Measurements from ENCODE around the gene TAX1BP3.
A peak's percentile ranks its signal among the peaks of the same experiment; 100 is the strongest.
"Not testable (repeated sequence)": the region's sequence is repeated elsewhere in the genome, so short reads cannot be mapped to it uniquely, and the experiment has no call there.

Gene TAX1BP3

GRCh38 chr17:3668279-3669084 is at the start of gene TAX1BP3, which contains the start of gene EMC6:
TAX1BP3 (minus strand) TSS chr17:3668578; CDS start chr17:3668526, 52 bp downstream.
EMC6 (plus strand) TSS chr17:3668812; CDS start chr17:3669147, 335 bp downstream.
- Histone ChIP-seq H3K4me3 (ENCODE audit: low read length in 2 of 2) (peak within 1 kb of the TSS; percentile 88 to 95), H3K27me3 (ENCODE audit: control insufficient read depth in 2 of 2, insufficient read depth in 2 of 2, low read length in 2 of 2) (no peaks in the 10 kb centered on the region), H3K9ac (ENCODE audit: low read depth in 1 of 2, low read length in 2 of 2) (peak within 1 kb of the TSS; percentile 96 to 98), H3K4me1 (ENCODE audit: control insufficient read depth in 2 of 2, insufficient read depth in 2 of 2, low read length in 2 of 2) (peaks cover 19 to 25% of the 10 kb centered on the region in 2 donors), H3K9me3 (ENCODE audit: control insufficient read depth in 2 of 2, low read length in 2 of 2) (no peaks in the 10 kb centered on the region), H3K27ac (ENCODE audit: low read depth in 2 of 2, low read length in 2 of 2) (peak within 1 kb of the TSS; percentile 99 to 100), H3K36me3 (ENCODE audit: control insufficient read depth in 2 of 2, insufficient read depth in 2 of 2, low read length in 2 of 2) (peaks cover 18 to 21% of the 10 kb centered on the region in 2 donors)

- Histone ChIP-seq H3K4me3 (ENCODE audit: low read length in 2 of 2) (no peak overlapping the region), H3K9ac (ENCODE audit: low read depth in 1 of 2, low read length in 2 of 2) (no peak overlapping the region), H3K36me3 (ENCODE audit: control insufficient read depth in 2 of 2, insufficient read depth in 2 of 2, low read length in 2 of 2) (peaks cover 38 to 39% of the 10 kb centered on the region in 2 donors), H3K27me3 (ENCODE audit: control insufficient read depth in 2 of 2, insufficient read depth in 2 of 2, low read length in 2 of 2) (no peaks in the 10 kb centered on the region), H3K9me3 (ENCODE audit: control insufficient read depth in 2 of 2, low read length in 2 of 2) (no peaks in the 10 kb centered on the region), H3K4me1 (ENCODE audit: control insufficient read depth in 2 of 2, insufficient read depth in 2 of 2, low read length in 2 of 2) (peaks cover 2 to 4% of the 10 kb centered on the region in 2 donors), H3K27ac (ENCODE audit: low read depth in 2 of 2, low read length in 2 of 2) (no peak overlapping the region)
These were observed 46.9 kb upstream of the TAX1BP3 start for GRCh38 chr17:3715296-3715695.

- no peaks in the 10 kb centered on the region for H3K4me1 ChIP-seq (ENCODE audit: control insufficient read depth in 2 of 2, insufficient read depth in 2 of 2, low read length in 2 of 2)
- H3K36me3 ChIP-seq (ENCODE audit: control insufficient read depth in 2 of 2, insufficient read depth in 2 of 2, low read length in 2 of 2), result peaks cover 30 to 33% of the 10 kb centered on the region in 2 donors
- no peak overlapping the region for H3K27ac ChIP-seq (ENCODE audit: low read depth in 2 of 2, low read length in 2 of 2)
- H3K9ac ChIP-seq (ENCODE audit: low read depth in 1 of 2, low read length in 2 of 2), result no peak overlapping the region
- no peaks in the 10 kb centered on the region for H3K27me3 ChIP-seq (ENCODE audit: control insufficient read depth in 2 of 2, insufficient read depth in 2 of 2, low read length in 2 of 2)
- no peaks in the 10 kb centered on the region for H3K9me3 ChIP-seq (ENCODE audit: control insufficient read depth in 2 of 2, low read length in 2 of 2)
- no peak overlapping the region for H3K4me3 ChIP-seq (ENCODE audit: low read length in 2 of 2)
These were observed 44.6 kb upstream of the TAX1BP3 start for GRCh38 chr17:3712811-3713463.

- no peak overlapping the region for H3K4me3 ChIP-seq (ENCODE audit: low read length in 2 of 2)
- peak overlapping the region in 1 of 2 donors; percentile 24 for H3K27ac ChIP-seq (ENCODE audit: low read depth in 2 of 2, low read length in 2 of 2)
- no peaks in the 10 kb centered on the region for H3K4me1 ChIP-seq (ENCODE audit: control insufficient read depth in 2 of 2, insufficient read depth in 2 of 2, low read length in 2 of 2)
- H3K36me3 ChIP-seq (ENCODE audit: control insufficient read depth in 2 of 2, insufficient read depth in 2 of 2, low read length in 2 of 2), result peaks cover 13 to 15% of the 10 kb centered on the region in 2 donors
- H3K9ac ChIP-seq (ENCODE audit: low read depth in 1 of 2, low read length in 2 of 2), result no peak overlapping the region
- no peaks in the 10 kb centered on the region for H3K27me3 ChIP-seq (ENCODE audit: control insufficient read depth in 2 of 2, insufficient read depth in 2 of 2, low read length in 2 of 2)
- H3K9me3 ChIP-seq (ENCODE audit: control insufficient read depth in 2 of 2, low read length in 2 of 2), result no peaks in the 10 kb centered on the region
These were observed 42.6 kb upstream of the TAX1BP3 start for GRCh38 chr17:3710951-3711383.

GRCh38 chr17:3708366-3708765 is 40.0 kb upstream of the TAX1BP3 start:
- Histone ChIP-seq H3K27ac (ENCODE audit: low read depth in 2 of 2, low read length in 2 of 2) (no peak overlapping the region), H3K36me3 (ENCODE audit: control insufficient read depth in 2 of 2, insufficient read depth in 2 of 2, low read length in 2 of 2) (no peaks in the 10 kb centered on the region), H3K27me3 (ENCODE audit: control insufficient read depth in 2 of 2, insufficient read depth in 2 of 2, low read length in 2 of 2) (no peaks in the 10 kb centered on the region), H3K9me3 (ENCODE audit: control insufficient read depth in 2 of 2, low read length in 2 of 2) (no peaks in the 10 kb centered on the region), H3K4me3 (ENCODE audit: low read length in 2 of 2) (no peak overlapping the region), H3K9ac (ENCODE audit: low read depth in 1 of 2, low read length in 2 of 2) (no peak overlapping the region), H3K4me1 (ENCODE audit: control insufficient read depth in 2 of 2, insufficient read depth in 2 of 2, low read length in 2 of 2) (no peaks in the 10 kb centered on the region)

- H3K4me1 ChIP-seq (ENCODE audit: control insufficient read depth in 2 of 2, insufficient read depth in 2 of 2, low read length in 2 of 2); H3K9ac ChIP-seq (ENCODE audit: low read depth in 1 of 2, low read length in 2 of 2); H3K27me3 ChIP-seq (ENCODE audit: control insufficient read depth in 2 of 2, insufficient read depth in 2 of 2, low read length in 2 of 2); H3K4me3 ChIP-seq (ENCODE audit: low read length in 2 of 2); H3K36me3 ChIP-seq (ENCODE audit: control insufficient read depth in 2 of 2, insufficient read depth in 2 of 2, low read length in 2 of 2); H3K9me3 ChIP-seq (ENCODE audit: control insufficient read depth in 2 of 2, low read length in 2 of 2); H3K27ac ChIP-seq (ENCODE audit: low read depth in 2 of 2, low read length in 2 of 2): not testable (repeated sequence)
These were observed 37.3 kb upstream of the TAX1BP3 start for GRCh38 chr17:3705718-3705984.

GRCh38 chr17:3704931-3705717 is 36.7 kb upstream of the TAX1BP3 start:
- H3K4me1 ChIP-seq (ENCODE audit: control insufficient read depth in 2 of 2, insufficient read depth in 2 of 2, low read length in 2 of 2), result no peaks in the 10 kb centered on the region
- H3K27me3 ChIP-seq (ENCODE audit: control insufficient read depth in 2 of 2, insufficient read depth in 2 of 2, low read length in 2 of 2), result no peaks in the 10 kb centered on the region
- no peak overlapping the region for H3K4me3 ChIP-seq (ENCODE audit: low read length in 2 of 2)
- no peaks in the 10 kb centered on the region for H3K36me3 ChIP-seq (ENCODE audit: control insufficient read depth in 2 of 2, insufficient read depth in 2 of 2, low read length in 2 of 2)
- H3K27ac ChIP-seq (ENCODE audit: low read depth in 2 of 2, low read length in 2 of 2), result no peak overlapping the region
- H3K9ac ChIP-seq (ENCODE audit: low read depth in 1 of 2, low read length in 2 of 2), result no peak overlapping the region
- no peaks in the 10 kb centered on the region for H3K9me3 ChIP-seq (ENCODE audit: control insufficient read depth in 2 of 2, low read length in 2 of 2)

DNA sequence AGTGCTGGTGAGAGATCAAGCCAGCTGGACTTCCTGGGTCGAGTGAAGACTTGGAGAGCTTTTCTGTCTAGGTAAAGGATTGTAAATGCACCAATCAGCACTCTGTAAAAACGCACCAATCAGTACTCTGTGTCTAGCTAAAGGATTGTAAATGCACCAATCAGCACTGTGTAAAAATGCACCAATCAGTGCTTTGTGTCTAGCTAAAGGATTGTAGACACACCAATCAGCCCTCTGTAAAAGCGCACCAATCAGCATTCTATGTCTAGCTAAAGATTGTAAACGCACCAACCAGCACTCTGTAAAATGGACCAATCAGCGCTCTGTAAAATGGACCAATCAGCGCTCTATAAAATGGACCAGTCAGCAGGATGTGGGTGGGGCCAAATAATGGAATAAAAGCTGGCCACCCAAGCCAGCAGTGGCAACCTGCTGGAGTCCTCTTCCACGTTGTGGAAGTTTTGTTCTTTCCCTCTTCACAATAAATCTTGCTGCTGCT is 33.7 kb upstream of the TAX1BP3 start:
- not testable (repeated sequence) for H3K9me3 ChIP-seq (ENCODE audit: control insufficient read depth in 2 of 2, low read length in 2 of 2); H3K9ac ChIP-seq (ENCODE audit: low read depth in 1 of 2, low read length in 2 of 2); H3K4me1 ChIP-seq (ENCODE audit: control insufficient read depth in 2 of 2, insufficient read depth in 2 of 2, low read length in 2 of 2); H3K4me3 ChIP-seq (ENCODE audit: low read length in 2 of 2); H3K36me3 ChIP-seq (ENCODE audit: control insufficient read depth in 2 of 2, insufficient read depth in 2 of 2, low read length in 2 of 2); H3K27ac ChIP-seq (ENCODE audit: low read depth in 2 of 2, low read length in 2 of 2); H3K27me3 ChIP-seq (ENCODE audit: control insufficient read depth in 2 of 2, insufficient read depth in 2 of 2, low read length in 2 of 2)

- Histone ChIP-seq H3K9ac (ENCODE audit: low read depth in 1 of 2, low read length in 2 of 2) (no peak overlapping the region), H3K27me3 (ENCODE audit: control insufficient read depth in 2 of 2, insufficient read depth in 2 of 2, low read length in 2 of 2) (peaks cover 9 to 12% of the 10 kb centered on the region in 2 donors), H3K4me1 (ENCODE audit: control insufficient read depth in 2 of 2, insufficient read depth in 2 of 2, low read length in 2 of 2) (peaks cover 0 to 2% of the 10 kb centered on the region in 2 donors), H3K4me3 (ENCODE audit: low read length in 2 of 2) (no peak overlapping the region), H3K9me3 (ENCODE audit: control insufficient read depth in 2 of 2, low read length in 2 of 2) (no peaks in the 10 kb centered on the region), H3K36me3 (ENCODE audit: control insufficient read depth in 2 of 2, insufficient read depth in 2 of 2, low read length in 2 of 2) (no peaks in the 10 kb centered on the region), H3K27ac (ENCODE audit: low read depth in 2 of 2, low read length in 2 of 2) (no peak overlapping the region)
These were observed 31.6 kb upstream of the TAX1BP3 start for GRCh38 chr17:3699951-3700350.

- Histone ChIP-seq H3K4me3 (ENCODE audit: low read length in 2 of 2) (no peak overlapping the region), H3K9ac (ENCODE audit: low read depth in 1 of 2, low read length in 2 of 2) (no peak overlapping the region), H3K36me3 (ENCODE audit: control insufficient read depth in 2 of 2, insufficient read depth in 2 of 2, low read length in 2 of 2) (no peaks in the 10 kb centered on the region), H3K9me3 (ENCODE audit: control insufficient read depth in 2 of 2, low read length in 2 of 2) (no peaks in the 10 kb centered on the region), H3K27me3 (ENCODE audit: control insufficient read depth in 2 of 2, insufficient read depth in 2 of 2, low read length in 2 of 2) (peaks cover 9 to 18% of the 10 kb centered on the region in 2 donors), H3K4me1 (ENCODE audit: control insufficient read depth in 2 of 2, insufficient read depth in 2 of 2, low read length in 2 of 2) (peaks cover 0 to 2% of the 10 kb centered on the region in 2 donors), H3K27ac (ENCODE audit: low read depth in 2 of 2, low read length in 2 of 2) (no peak overlapping the region)
These were observed 29.8 kb upstream of the TAX1BP3 start for GRCh38 chr17:3698139-3698538.

All from mucosa of rectum (tissue), 2 donors.